GM23338 (cell line): ENCODE data around the gene STEAP2. TPM values are rescaled to one million over a fixed set of nuclear protein-coding genes. Genes with fewer than 3 reads are reported as not detected.

ENCODE experiments used
- ATAC-seq: fragments of 200-7000 bp; cut with Tn5 transposase; 3 replicates; pipeline ENCODE4 v1.9.1; 2020
- DNase-seq: peaks from one replicate; pipeline ENCODE4 v3.0.0-alpha.2; 2015; ENCODE audit warnings: low spot score
- H2AFZ ChIP-seq: fragments of 200-600 bp; sonication (generic); 2 replicates; pipeline ENCODE4 v1.8.0; 2016; ENCODE audit warnings: antibody characterized with exemption, mild to moderate bottlenecking, moderate library complexity
- H3F3A ChIP-seq: fragments of 200-600 bp; sonication (generic); replicated peaks from 2 replicates; pipeline ENCODE4 v1.8.0; 2017; ENCODE audit warnings: antibody characterized with exemption, mixed run types, low read depth
- H3K27ac ChIP-seq: fragments of 200-600 bp; sonication (generic); 2 replicates; pipeline ENCODE4 v1.6.1; 2016; ENCODE audit warnings: low read depth
- H3K27me3 ChIP-seq: fragments of 200-600 bp; sonication (generic); 2 replicates; pipeline ENCODE4 v1.8.0; 2016; ENCODE audit warnings: mild to moderate bottlenecking, mixed run types, moderate library complexity; ENCODE audit not compliant: insufficient read depth
- H3K36me3 ChIP-seq: fragments of 200-600 bp; sonication (generic); 2 replicates; pipeline ENCODE4 v1.8.0; 2016; ENCODE audit warnings: mild to moderate bottlenecking; ENCODE audit not compliant: insufficient read depth
- H3K4me1 ChIP-seq: fragments of 200-600 bp; sonication (generic); 2 replicates; pipeline ENCODE4 v1.8.0; 2016; ENCODE audit warnings: mild to moderate bottlenecking, moderate library complexity; ENCODE audit not compliant: insufficient read depth
- H3K4me2 ChIP-seq: fragments of 200-600 bp; sonication (generic); 2 replicates; pipeline ENCODE4 v1.7.1; 2017; ENCODE audit warnings: mixed run types
- H3K4me3 ChIP-seq: fragments of 200-600 bp; sonication (generic); 2 replicates; pipeline ENCODE4 v1.6.1; 2016; ENCODE audit warnings: mixed run types
- H3K79me2 ChIP-seq: fragments of 200-600 bp; sonication (generic); replicated peaks from 2 replicates; pipeline ENCODE4 v1.8.0; 2017; ENCODE audit warnings: mild to moderate bottlenecking; ENCODE audit not compliant: insufficient read depth
- H3K9me2 ChIP-seq: fragments of 200-600 bp; sonication (generic); 2 replicates; pipeline ENCODE4 v1.8.0; 2017; ENCODE audit not compliant: insufficient read depth
- H4K20me1 ChIP-seq: fragments of 200-600 bp; sonication (generic); replicated peaks from 2 replicates; pipeline ENCODE4 v1.8.0; 2017; ENCODE audit warnings: mild to moderate bottlenecking; ENCODE audit not compliant: insufficient read depth
- H3K27ac Mint-ChIP-seq: 2 replicates; pipeline ENCODE4 v1.8.0; 2020; ENCODE audit warnings: inconsistent platforms, mild to moderate bottlenecking, moderate library complexity, mixed read lengths
- H3K27me3 Mint-ChIP-seq: 3 replicates; pipeline ENCODE4 v1.8.0; 2022; ENCODE audit warnings: low read depth, mild to moderate bottlenecking, moderate library complexity, mixed read lengths, inconsistent platforms; ENCODE audit not compliant: insufficient read depth, poor library complexity
- H3K36me3 Mint-ChIP-seq: 3 replicates; pipeline ENCODE4 v1.8.0; 2021; ENCODE audit warnings: low read depth, mild to moderate bottlenecking, inconsistent platforms, moderate library complexity, mixed read lengths
- H3K4me1 Mint-ChIP-seq: 3 replicates; pipeline ENCODE4 v1.8.0; 2020; ENCODE audit warnings: mild to moderate bottlenecking, inconsistent platforms, mixed read lengths
- H3K4me3 Mint-ChIP-seq: 3 replicates; pipeline ENCODE4 v1.8.0; 2021; ENCODE audit warnings: moderate library complexity, mild to moderate bottlenecking, inconsistent platforms, mixed read lengths
- H3K9me3 Mint-ChIP-seq: 3 replicates; pipeline ENCODE4 v1.8.0; 2020; ENCODE audit warnings: moderate library complexity, mild to moderate bottlenecking, inconsistent platforms, mixed read lengths
- CTCF ChIP-seq, 2 experiments: fragments of 200-600 bp in 1 of 2; sonication (generic) in 1 of 2; conservative IDR thresholded peaks; 2 replicates each; pipeline versions ENCODE4 v1.5.1 to v1.6.1; 2016 to 2017; ENCODE audit warnings: antibody characterized with exemption in 2 of 2, low read depth in 2 of 2, mild to moderate bottlenecking in 2 of 2, moderate library complexity in 1 of 2
- EZH2phosphoT487 ChIP-seq: fragments of 200-600 bp; sonication (generic); IDR thresholded peaks from one replicate; pipeline ENCODE4 v1.8.1; 2018; ENCODE audit warnings: antibody characterized with exemption; ENCODE audit not compliant: unreplicated experiment
- JUNB ChIP-seq: IDR thresholded peaks from one replicate; pipeline ENCODE4 v1.6.1; 2016; ENCODE audit warnings: antibody characterized with exemption; ENCODE audit not compliant: unreplicated experiment
- NANOG ChIP-seq: IDR thresholded peaks from 2 replicates; pipeline ENCODE4 v1.6.1; 2016; ENCODE audit warnings: antibody characterized with exemption, borderline replicate concordance
- ZNF331 ChIP-seq: fragments of 250-450 bp; sonication (Bioruptor Pico); IDR thresholded peaks from 2 replicates; pipeline ENCODE4 v1.5.0; 2020; ENCODE audit warnings: low read depth, mild to moderate bottlenecking, moderate library complexity
- ZNF462 ChIP-seq: fragments of 250-450 bp; sonication (Bioruptor Pico); IDR thresholded peaks from 2 replicates; pipeline ENCODE4 v1.5.0; 2020; ENCODE audit warnings: mild to moderate bottlenecking, moderate library complexity
- polyA plus RNA-seq: library from polyadenylated mRNA; unstranded; fragments of >200 nt; fragmentation: Nextera tagmentation; extraction: Ambion mirVana; gene quantifications from 2 replicates; pipeline ENCODE4 v1.2.1, GENCODE V29; 2016
- total RNA-seq: library from RNA; depleted of rRNA; stranded (reverse); fragments of >200 nt; shearing (Covaris generic); gene quantifications from 2 replicates; pipeline ENCODE4 v1.2.3, GENCODE V29; 2014

Gene STEAP2
- total and polyA plus RNA-seq, 2 experiments from 2014 or later = 13.1 to 22.0 TPM

GRCh38 chr7:90243556-90243955 lies 32.0 kb downstream of the STEAP2 start (continued):
- TF ChIP-seq CTCF (conservative IDR thresholded peaks at IDR 0.05; ENCODE audit: low read depth in 2 of 2) (no peak), ZNF462 (CRISPR knock-in tag) (no peak), NANOG (no peak), JUNB (no peak), EZH2phosphoT487 (no peak), ZNF331 (no peak)

GRCh38 chr7:90244565-90244908 lies 33.0 kb downstream of the STEAP2 start:
- TF ChIP-seq ZNF331 = no peak
- TF ChIP-seq CTCF (conservative IDR thresholded peaks at IDR 0.05; ENCODE audit: low read depth in 2 of 2) = no peak
- Histone ChIP-seq H3K4me3 (peak overlapping the region; percentile 68), H3K9me2 (no peaks in the 10 kb centered on the region; the same call in 1 of the 2 replicates), H3K79me2 (0 out of 2 replicates have a peak, but pooled peaks cover 4% of the 10 kb centered on the region), H3F3A (no peaks in the 10 kb centered on the region), H3K4me1 (peaks cover 12% of the 10 kb centered on the region), H2AFZ (peak overlapping the region; percentile 96), H3K36me3 (no peaks in the 10 kb centered on the region), H3K4me2 (peak overlapping the region; percentile 98), H3K27me3 (peaks cover 27% of the 10 kb centered on the region), H3K27ac (no peak overlapping the region), H4K20me1 (no peaks in the 10 kb centered on the region; the same call in 1 of the 2 replicates)
- H3K4me3 Mint-ChIP-seq = peak overlapping the region; percentile 86
- ATAC-seq = no peak
- no peak for DNase-seq
- H3K9me3 Mint-ChIP-seq = no peaks in the 10 kb centered on the region; the same call in 2 of the 3 replicates
- H3K36me3 Mint-ChIP-seq = no peaks in the 10 kb centered on the region
- peaks cover 31% of the 10 kb centered on the region for H3K4me1 Mint-ChIP-seq
- H3K27ac Mint-ChIP-seq = no peak overlapping the region
- peaks cover 6% of the 10 kb centered on the region for H3K27me3 Mint-ChIP-seq
